Peyer's patch (tissue), 4 donors: ENCODE data around the gene PGA4. TPM values are rescaled to one million over a fixed set of nuclear protein-coding genes. Genes with fewer than 3 reads are reported as not detected.
"Not testable (repeated sequence)": the region's sequence is repeated elsewhere in the genome, so short reads cannot be mapped to it uniquely, and the experiment has no call there.

Source experiments
- DNase-seq, 3 donors: peaks; one replicate each; pipeline ENCODE4 v3.0.0-alpha.2; 2017 to 2019
- H3K27ac ChIP-seq, 4 donors: fragments of 200-600 bp; sonication (generic); one replicate each; pipeline ENCODE4 v1.5.1; 2016 to 2019
- H3K27me3 ChIP-seq, 2 donors: fragments of 200-600 bp; sonication (generic); one replicate each; pipeline ENCODE4 v1.5.1; 2019
- H3K36me3 ChIP-seq, 3 donors: fragments of 200-600 bp; sonication (generic); one replicate each; pipeline ENCODE4 v1.5.1; 2016 to 2019
- H3K4me1 ChIP-seq, 4 donors: fragments of 200-600 bp; sonication (generic); one replicate each; pipeline ENCODE4 v1.5.1; 2016 to 2019
- H3K4me3 ChIP-seq, 4 donors: fragments of 200-600 bp; sonication (generic); 1 replicate in 3 of 4; 2 replicates in 1 of 4; pipeline ENCODE4 v1.5.1; 2016 to 2019; ENCODE audit warnings: mild to moderate bottlenecking in 1 of 4
- H3K9me3 ChIP-seq, 4 donors: fragments of 200-600 bp; sonication (generic); one replicate each; pipeline ENCODE4 v1.5.1; 2016 to 2019; ENCODE audit warnings: mild to moderate bottlenecking in 1 of 4
- POLR2A ChIP-seq, 2 donors: fragments of 450-650 bp; IDR thresholded peaks; one replicate each; pipeline ENCODE4 v1.5.1; 2017; ENCODE audit warnings: antibody characterized with exemption in 2 of 2, mild to moderate bottlenecking in 2 of 2, moderate library complexity in 2 of 2
- total RNA-seq, 4 donors: library from RNA; depleted of rRNA; stranded (reverse); fragments of >200 nt; gene quantifications; one replicate each; pipeline ENCODE4 v1.1.0, GENCODE V29; 2016
- TF ChIP-seq, protein P1 (sequence below), 6 experiments: fragments of 450-650 bp in 4 of 6; fragments of 200-600 bp in 2 of 6; sonication (generic) in 1 of 6; IDR thresholded peaks; one replicate each; pipeline ENCODE4 v1.5.1; 2017 to 2019; ENCODE audit warnings: antibody characterized with exemption in 6 of 6, mild to moderate bottlenecking in 3 of 6, moderate library complexity in 1 of 6

The PGA4 gene
- total RNA-seq, 4 donors from 2014 or later = not detected

DNA sequence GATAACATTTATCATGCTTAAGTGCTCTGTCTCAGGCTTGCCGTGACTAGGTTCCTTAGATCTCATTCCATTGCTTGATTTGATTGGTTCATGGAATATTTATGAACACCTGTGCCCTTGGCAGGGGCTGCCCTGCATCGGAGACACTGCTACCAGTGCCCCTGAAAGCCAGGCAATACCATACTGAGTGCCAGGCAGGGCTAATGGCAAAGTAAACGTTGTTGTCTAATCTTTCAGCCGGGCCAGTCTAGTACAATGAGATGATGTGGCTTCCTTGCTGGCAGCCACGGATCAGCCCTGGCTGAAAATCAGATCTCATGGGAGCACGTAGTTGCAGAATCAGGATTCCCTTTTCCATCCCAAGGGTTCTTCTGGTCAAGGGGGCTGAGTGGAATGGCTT, 23.8 kb upstream of the PGA4 start:
- Histone ChIP-seq H3K9me3 (peaks cover 0 to 4% (median 0%) of the 10 kb centered on the region in 4 donors), H3K4me1 (no peaks in the 10 kb centered on the region), H3K4me3 (no peak overlapping the region), H3K27me3 (no peaks in the 10 kb centered on the region), H3K36me3 (no peaks in the 10 kb centered on the region), H3K27ac (no peak overlapping the region)
- no peak for DNase-seq
- TF ChIP-seq, protein P1, sequence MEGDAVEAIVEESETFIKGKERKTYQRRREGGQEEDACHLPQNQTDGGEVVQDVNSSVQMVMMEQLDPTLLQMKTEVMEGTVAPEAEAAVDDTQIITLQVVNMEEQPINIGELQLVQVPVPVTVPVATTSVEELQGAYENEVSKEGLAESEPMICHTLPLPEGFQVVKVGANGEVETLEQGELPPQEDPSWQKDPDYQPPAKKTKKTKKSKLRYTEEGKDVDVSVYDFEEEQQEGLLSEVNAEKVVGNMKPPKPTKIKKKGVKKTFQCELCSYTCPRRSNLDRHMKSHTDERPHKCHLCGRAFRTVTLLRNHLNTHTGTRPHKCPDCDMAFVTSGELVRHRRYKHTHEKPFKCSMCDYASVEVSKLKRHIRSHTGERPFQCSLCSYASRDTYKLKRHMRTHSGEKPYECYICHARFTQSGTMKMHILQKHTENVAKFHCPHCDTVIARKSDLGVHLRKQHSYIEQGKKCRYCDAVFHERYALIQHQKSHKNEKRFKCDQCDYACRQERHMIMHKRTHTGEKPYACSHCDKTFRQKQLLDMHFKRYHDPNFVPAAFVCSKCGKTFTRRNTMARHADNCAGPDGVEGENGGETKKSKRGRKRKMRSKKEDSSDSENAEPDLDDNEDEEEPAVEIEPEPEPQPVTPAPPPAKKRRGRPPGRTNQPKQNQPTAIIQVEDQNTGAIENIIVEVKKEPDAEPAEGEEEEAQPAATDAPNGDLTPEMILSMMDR (IDR thresholded peaks at IDR 0.05) = no peak
- TF ChIP-seq POLR2A (IDR thresholded peaks at IDR 0.05) = no peak

DNA sequence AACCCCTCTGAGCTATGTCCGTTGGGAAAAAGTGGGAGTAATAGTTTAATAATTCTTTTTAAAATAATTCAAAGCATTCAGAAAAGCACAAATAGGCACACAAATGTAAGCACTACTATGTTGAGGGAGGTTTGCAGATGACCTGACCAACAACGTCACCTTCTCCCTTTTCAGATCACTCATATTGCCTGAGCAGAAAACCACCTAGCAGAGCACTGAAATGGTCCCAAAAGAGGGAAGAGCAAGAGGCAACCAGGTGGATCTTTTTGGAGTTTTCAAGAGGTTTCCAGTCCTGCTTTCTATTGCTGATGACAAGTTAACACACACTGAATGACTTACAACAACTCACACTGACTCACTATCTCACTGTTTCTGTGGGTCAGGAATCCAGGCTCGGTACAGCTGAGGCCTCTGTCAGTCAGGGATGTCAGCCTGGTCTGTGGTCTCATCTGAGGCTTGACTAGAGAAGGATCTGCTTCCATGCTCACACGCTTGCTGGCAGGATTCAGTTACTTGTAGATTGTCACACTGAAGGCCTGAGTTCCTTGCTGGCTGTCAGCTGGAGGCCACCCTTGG, 23.1 kb upstream of the PGA4 start:
- no peak for TF ChIP-seq POLR2A (IDR thresholded peaks at IDR 0.05)
- TF ChIP-seq, protein P1 (IDR thresholded peaks at IDR 0.05) = no peak
- DNase-seq = no peak
- Histone ChIP-seq H3K4me1 (no peaks in the 10 kb centered on the region), H3K9me3 (peaks cover 0 to 4% (median 0%) of the 10 kb centered on the region in 4 donors), H3K27ac (no peak overlapping the region), H3K36me3 (no peaks in the 10 kb centered on the region), H3K4me3 (no peak overlapping the region), H3K27me3 (no peaks in the 10 kb centered on the region)

DNA sequence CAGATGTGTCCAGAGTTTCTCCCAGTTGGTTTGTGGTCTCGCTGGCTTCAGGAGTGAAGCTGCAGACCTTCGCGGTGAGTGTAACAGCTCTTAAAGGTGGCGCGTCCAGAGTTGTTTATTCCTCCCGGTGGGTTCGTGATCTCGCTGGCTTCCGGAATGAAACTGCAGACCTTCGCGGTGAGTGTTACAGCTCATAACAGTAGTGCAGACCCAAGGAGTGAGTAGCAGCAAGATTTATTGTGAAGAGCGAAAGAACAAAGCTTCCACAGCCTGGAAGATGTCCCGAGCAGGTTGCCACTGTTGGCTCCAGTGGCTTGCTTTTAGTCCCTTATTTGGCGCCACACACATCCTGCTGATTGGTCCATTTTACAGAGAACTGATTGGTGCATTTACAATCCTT, 20.7 kb upstream of the PGA4 start:
- Histone ChIP-seq H3K4me3 (no peak overlapping the region), H3K9me3 (peaks cover 0 to 4% (median 0%) of the 10 kb centered on the region in 4 donors), H3K4me1 (no peaks in the 10 kb centered on the region), H3K27ac (no peak overlapping the region), H3K27me3 (no peaks in the 10 kb centered on the region), H3K36me3 (no peaks in the 10 kb centered on the region)
- no peak for TF ChIP-seq POLR2A (IDR thresholded peaks at IDR 0.05)
- TF ChIP-seq, protein P1 (IDR thresholded peaks at IDR 0.05) = no peak
- DNase-seq = no peak

DNA sequence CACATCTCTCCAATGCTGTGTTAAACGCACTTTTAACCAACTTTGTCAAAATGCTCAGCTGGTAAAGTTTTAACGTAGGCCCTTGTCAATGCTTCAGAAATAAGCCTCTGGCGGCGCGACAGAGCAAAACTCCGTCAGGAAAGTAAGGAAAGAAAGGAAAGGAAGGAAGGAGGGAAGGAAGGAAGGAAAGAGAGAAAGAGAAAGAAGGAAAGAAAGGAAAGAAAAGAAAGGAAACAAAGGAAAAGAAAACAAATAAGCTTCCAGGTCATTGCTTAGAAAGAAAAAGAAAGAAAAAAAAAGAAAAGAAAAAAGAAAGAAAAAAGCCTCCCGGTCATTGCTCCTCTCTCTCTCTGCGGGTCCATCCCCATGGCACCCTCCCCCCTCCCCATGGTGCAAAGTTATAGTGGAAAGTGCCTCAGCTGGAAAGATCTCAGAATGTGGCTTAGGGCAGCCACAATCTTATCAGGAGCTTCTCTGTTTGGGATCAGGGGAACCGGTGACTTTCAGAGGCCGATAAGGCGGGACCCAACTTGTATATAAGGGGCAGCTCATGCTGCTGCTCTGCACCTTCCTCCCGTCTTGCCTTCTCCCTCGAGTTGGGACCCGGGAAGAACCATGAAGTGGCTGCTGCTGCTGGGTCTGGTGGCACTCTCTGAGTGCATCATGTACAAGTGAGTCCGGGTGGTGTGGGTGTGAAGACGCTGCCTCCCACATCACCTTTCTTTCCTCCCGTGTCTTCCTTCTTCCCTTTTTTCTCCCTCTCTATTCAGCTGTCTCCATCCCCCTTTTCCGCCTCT, 19.0 kb upstream of the PGA4 start, which contains the start of gene PGA3:
Gene PGA3, plus strand, starts transcription at position 566 of the 797 bp plus-strand sequence. Its CDS starts 50 bp downstream, at position 616.
- not testable (repeated sequence) for H3K27me3 ChIP-seq, H3K4me1 ChIP-seq, H3K9me3 ChIP-seq, H3K36me3 ChIP-seq, H3K27ac ChIP-seq, DNase-seq, H3K4me3 ChIP-seq

DNA sequence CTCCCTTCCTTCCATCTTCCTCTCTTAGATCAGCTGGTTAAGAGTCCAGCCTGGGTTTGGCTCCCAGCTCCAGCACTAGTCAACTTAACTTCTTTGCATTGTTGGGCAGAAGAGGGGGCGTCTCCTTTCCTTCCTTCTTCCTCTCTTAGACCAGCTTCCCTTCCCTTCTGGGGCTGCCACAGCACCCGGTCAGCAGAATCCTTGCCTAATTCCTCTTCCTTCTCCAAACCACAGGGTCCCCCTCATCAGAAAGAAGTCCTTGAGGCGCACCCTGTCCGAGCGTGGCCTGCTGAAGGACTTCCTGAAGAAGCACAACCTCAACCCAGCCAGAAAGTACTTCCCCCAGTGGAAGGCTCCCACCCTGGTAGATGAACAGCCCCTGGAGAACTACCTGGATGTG, 18.3 kb upstream of the PGA4 start:
- not testable (repeated sequence) for H3K4me3 ChIP-seq, H3K36me3 ChIP-seq, DNase-seq, H3K9me3 ChIP-seq, H3K4me1 ChIP-seq, H3K27me3 ChIP-seq, H3K27ac ChIP-seq

DNA sequence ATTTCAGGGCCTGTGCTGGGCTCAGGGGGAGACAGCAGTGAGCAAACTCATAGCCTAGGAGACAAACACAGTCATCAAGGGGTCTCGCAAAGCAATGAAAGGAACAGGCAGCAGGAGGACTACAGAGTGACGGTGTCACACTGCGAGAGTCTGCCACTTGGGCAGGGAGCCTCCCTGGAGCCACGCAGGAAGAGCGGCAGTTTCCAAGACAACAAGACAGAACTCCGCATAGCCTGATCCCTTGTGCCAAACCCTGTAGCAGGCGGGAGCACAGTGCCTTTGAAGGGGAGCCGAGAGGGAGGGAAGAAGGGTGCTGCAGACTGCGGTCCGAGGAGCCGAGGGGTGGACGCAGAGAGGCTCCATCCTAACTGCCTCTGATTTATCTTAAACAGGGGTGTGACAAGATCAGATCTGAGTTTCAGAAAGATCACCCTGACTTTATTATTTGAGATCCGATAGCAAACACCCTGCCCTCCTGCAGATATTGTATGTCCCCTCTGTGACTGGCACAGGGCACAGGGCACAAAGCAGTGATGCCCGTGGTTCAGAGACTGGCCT, 17.6 kb upstream of the PGA4 start:
- H3K4me3 ChIP-seq, H3K36me3 ChIP-seq, H3K27ac ChIP-seq, H3K4me1 ChIP-seq, DNase-seq, H3K9me3 ChIP-seq, H3K27me3 ChIP-seq: not testable (repeated sequence)

DNA sequence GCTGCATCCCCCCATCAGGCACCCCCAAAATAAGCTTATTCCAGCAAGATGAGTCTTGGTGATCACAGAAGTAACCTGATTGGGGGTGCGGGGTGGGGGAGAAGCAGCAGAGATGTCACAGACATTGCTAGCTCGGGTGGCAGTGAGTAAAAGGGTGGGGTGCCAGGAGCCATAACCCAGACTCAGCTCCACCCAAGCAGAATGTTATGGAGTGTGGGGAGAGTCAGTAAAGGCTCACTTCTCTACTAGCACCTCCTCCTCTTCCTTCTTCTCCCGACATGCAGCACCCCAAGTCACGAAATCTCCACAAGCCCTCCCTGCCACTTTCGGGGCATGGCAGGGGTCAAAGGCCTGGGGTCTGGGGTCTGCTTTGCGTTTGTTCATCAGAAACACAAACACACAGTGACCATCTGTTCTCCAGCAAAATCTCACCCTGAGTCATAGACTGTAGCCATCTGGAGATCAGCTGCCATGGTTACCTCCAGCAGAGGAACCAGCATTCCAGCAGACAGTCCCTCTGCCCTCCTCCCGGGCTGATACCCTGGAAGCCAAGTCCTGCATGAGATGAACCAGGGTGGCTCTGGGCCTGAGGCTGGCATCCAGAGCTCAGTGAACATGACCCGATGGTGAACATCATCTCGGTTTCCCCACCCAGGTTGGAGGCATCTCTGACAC, 14.4 kb upstream of the PGA4 start:
- not testable (repeated sequence) for H3K27ac ChIP-seq, H3K36me3 ChIP-seq, H3K4me1 ChIP-seq, H3K9me3 ChIP-seq, H3K4me3 ChIP-seq, DNase-seq, H3K27me3 ChIP-seq

DNA sequence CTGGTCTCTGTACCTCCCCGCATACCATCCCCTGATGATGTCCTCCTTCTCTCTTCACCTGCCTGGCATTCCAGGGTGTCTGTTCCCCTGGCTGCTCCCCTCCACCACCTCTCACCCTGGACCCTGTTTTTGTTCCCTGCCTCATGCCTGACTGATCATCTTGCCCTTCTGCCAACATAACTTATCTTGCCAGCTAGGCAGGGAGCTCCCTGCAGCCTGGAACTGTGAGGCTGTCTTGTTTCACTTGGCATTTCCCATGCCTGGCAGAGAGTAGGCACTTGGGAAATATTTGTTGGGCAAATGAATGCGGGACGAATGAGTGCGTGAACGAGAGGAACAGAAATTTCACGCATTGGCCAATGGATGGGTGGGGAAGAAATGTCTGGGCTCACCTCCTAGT, 11.5 kb upstream of the PGA4 start:
- DNase-seq, H3K27ac ChIP-seq, H3K4me3 ChIP-seq, H3K9me3 ChIP-seq, H3K36me3 ChIP-seq, H3K27me3 ChIP-seq, H3K4me1 ChIP-seq: not testable (repeated sequence)

DNA sequence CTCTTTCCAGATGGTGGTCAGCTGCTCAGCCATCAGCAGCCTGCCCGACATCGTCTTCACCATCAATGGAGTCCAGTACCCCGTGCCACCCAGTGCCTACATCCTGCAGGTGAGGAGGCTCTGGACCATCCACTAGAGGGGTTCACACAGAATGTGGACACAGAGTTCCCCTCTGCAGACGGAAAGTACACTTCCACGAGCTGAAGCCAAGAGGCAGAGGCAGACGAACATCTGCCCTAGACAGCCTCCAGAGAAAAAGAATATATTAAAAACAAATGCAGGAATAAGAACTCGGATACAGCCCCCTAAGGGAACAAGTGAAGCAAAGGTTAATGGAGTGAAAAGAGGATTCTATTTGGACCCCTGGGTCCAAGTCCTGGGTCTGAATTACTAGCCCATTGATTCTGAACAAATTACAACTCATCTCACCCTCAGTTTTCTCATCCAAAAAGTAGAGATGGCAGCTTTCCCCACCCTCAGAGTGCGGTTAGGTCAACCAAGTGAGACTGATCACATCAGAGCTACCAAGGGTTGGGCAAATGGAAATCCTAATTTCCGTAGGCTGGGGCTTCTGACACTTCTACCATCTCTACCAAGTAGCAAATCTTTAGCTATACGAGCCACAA, 10.7 kb upstream of the PGA4 start:
- H3K36me3 ChIP-seq, H3K4me3 ChIP-seq, H3K9me3 ChIP-seq, DNase-seq, H3K27me3 ChIP-seq, H3K27ac ChIP-seq, H3K4me1 ChIP-seq: not testable (repeated sequence)

DNA sequence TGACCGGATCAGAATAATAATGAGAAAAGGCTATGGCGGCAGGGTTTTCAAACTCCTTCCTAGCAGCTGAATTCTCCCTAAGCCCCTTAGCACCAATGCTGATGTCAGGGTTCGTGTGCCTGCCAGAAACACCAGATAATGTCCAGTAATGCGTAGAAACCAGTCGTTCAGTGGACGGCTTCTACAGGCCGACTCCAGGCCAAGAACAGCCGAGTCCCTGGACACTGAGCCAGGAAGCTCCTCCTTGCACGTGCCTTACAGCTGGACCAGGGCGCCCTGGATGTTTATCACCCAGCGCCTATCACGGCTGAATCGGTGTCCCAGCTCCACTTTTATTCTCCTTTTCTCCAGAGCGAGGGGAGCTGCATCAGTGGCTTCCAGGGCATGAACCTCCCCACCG, 9.9 kb upstream of the PGA4 start:
- not testable (repeated sequence) for H3K9me3 ChIP-seq, H3K27ac ChIP-seq, H3K36me3 ChIP-seq, H3K4me1 ChIP-seq, H3K27me3 ChIP-seq, H3K4me3 ChIP-seq, DNase-seq
